OCI-LY1 (cell line): Measurements from ENCODE around the gene VRK1.
"Not testable (repeated sequence)": the region's sequence is repeated elsewhere in the genome, so short reads cannot be mapped to it uniquely, and the experiment has no call there.

Experiments used
- H2AFZ ChIP-seq: fragments of 200-600 bp; sonication (generic), shearing (Covaris generic); 2 replicates; pipeline ENCODE4 v1.6.0; 2014; ENCODE audit warnings: antibody characterized with exemption, mild to moderate bottlenecking, low read length
- H3F3A ChIP-seq: fragments of 200-600 bp; sonication (generic), shearing (Covaris generic); 2 replicates; pipeline ENCODE4 v1.6.0; 2014; ENCODE audit warnings: mild to moderate bottlenecking, antibody characterized with exemption, low read length, moderate library complexity; ENCODE audit not compliant: insufficient read depth
- H3K27ac ChIP-seq: fragments of 200-600 bp; sonication (generic); 2 replicates; pipeline ENCODE4 v1.5.1; 2014; ENCODE audit warnings: low read length, mixed run types, mild to moderate bottlenecking, low read depth; ENCODE audit not compliant: poor library complexity, severe bottlenecking
- H3K27me3 ChIP-seq: fragments of 200-600 bp; sonication (generic); 2 replicates; pipeline ENCODE4 v1.6.0; 2014; ENCODE audit warnings: antibody characterized with exemption, mild to moderate bottlenecking, low read length, moderate library complexity; ENCODE audit not compliant: insufficient read depth
- H3K36me3 ChIP-seq: fragments of 200-600 bp; sonication (generic); 2 replicates; pipeline ENCODE4 v1.6.1; 2014; ENCODE audit warnings: mild to moderate bottlenecking, antibody characterized with exemption, low read length, moderate library complexity, mixed read lengths; ENCODE audit not compliant: insufficient read depth
- H3K4me1 ChIP-seq: fragments of 200-600 bp; sonication (generic); 2 replicates; pipeline ENCODE4 v1.5.1; 2014; ENCODE audit warnings: mild to moderate bottlenecking, low read length, moderate library complexity; ENCODE audit not compliant: insufficient read depth, severe bottlenecking
- H3K4me2 ChIP-seq: fragments of 200-600 bp; sonication (generic), shearing (Covaris generic); 2 replicates; pipeline ENCODE4 v1.6.1; 2014; ENCODE audit warnings: low read length
- H3K4me3 ChIP-seq: fragments of 200-600 bp; sonication (generic); 2 replicates; pipeline ENCODE4 v1.5.1; 2014; ENCODE audit warnings: low read length, low read depth, mild to moderate bottlenecking, mixed read lengths; ENCODE audit not compliant: poor library complexity, severe bottlenecking
- H3K79me2 ChIP-seq: fragments of 200-600 bp; shearing (Covaris generic); 2 replicates; pipeline ENCODE4 v1.6.1; 2016; ENCODE audit warnings: mixed run types, low read length, mixed read lengths; ENCODE audit not compliant: insufficient read depth
- H3K9ac ChIP-seq: fragments of 200-600 bp; sonication (generic), shearing (Covaris generic); 2 replicates; pipeline ENCODE4 v1.6.1; 2014; ENCODE audit warnings: mild to moderate bottlenecking, low read length, mixed read lengths
- H3K9me2 ChIP-seq: fragments of 200-600 bp; sonication (generic), shearing (Covaris generic); 2 replicates; pipeline ENCODE4 v1.6.1; 2014; ENCODE audit warnings: low read depth, mild to moderate bottlenecking, low read length, mixed read lengths
- H3K9me3 ChIP-seq: fragments of 200-600 bp; shearing (Covaris generic); 2 replicates; pipeline ENCODE4 v1.6.1; 2014; ENCODE audit warnings: low read length, mixed read lengths
- H4K20me1 ChIP-seq: fragments of 200-600 bp; sonication (generic), shearing (Covaris generic); 2 replicates; pipeline ENCODE4 v1.6.0; 2016; ENCODE audit warnings: mild to moderate bottlenecking, low read length; ENCODE audit not compliant: insufficient read depth
- CTCF ChIP-seq: fragments of 200-600 bp; sonication (generic), shearing (Covaris generic); IDR thresholded peaks from 2 replicates; pipeline ENCODE4 v1.5.1; 2017; ENCODE audit warnings: mild to moderate bottlenecking, antibody characterized with exemption, low read length, moderate library complexity, mixed read lengths
- EZH2 ChIP-seq: fragments of 200-600 bp; sonication (generic), shearing (Covaris generic); IDR thresholded peaks from 2 replicates; pipeline ENCODE4 v1.8.0; 2017; ENCODE audit warnings: borderline replicate concordance, mixed run types, mild to moderate bottlenecking, antibody characterized with exemption, low read length, moderate library complexity, mixed read lengths

The VRK1 gene

GRCh38 chr14:96764012-96764411 is 33.2 kb upstream of the VRK1 start:
- H3K9me3 ChIP-seq: no peaks in the 10 kb centered on the region
- no peaks in the 10 kb centered on the region for H4K20me1 ChIP-seq
- H3K27ac ChIP-seq: no peak overlapping the region
- H3K4me3 ChIP-seq: no peak overlapping the region
- H3F3A ChIP-seq: no peaks in the 10 kb centered on the region
- TF ChIP-seq EZH2 (no peak), CTCF (no peak)
- no peaks in the 10 kb centered on the region for H3K9me2 ChIP-seq
- H3K79me2 ChIP-seq: no peaks in the 10 kb centered on the region
- no peak overlapping the region for H2AFZ ChIP-seq
- H3K36me3 ChIP-seq: no peaks in the 10 kb centered on the region
- no peak overlapping the region for H3K4me2 ChIP-seq
- H3K9ac ChIP-seq: no peak overlapping the region
- H3K27me3 ChIP-seq: no peaks in the 10 kb centered on the region
- H3K4me1 ChIP-seq: no peaks in the 10 kb centered on the region

GRCh38 chr14:96765205-96765604 is 32.0 kb upstream of the VRK1 start:
- H3K4me3 ChIP-seq, H3K4me1 ChIP-seq, H3K36me3 ChIP-seq, H3K79me2 ChIP-seq, H4K20me1 ChIP-seq, H3K9me3 ChIP-seq, H3F3A ChIP-seq, H3K4me2 ChIP-seq, H2AFZ ChIP-seq, H3K9me2 ChIP-seq, H3K9ac ChIP-seq, H3K27ac ChIP-seq, H3K27me3 ChIP-seq: not testable (repeated sequence)

- Histone ChIP-seq H3K4me2 (no peak overlapping the region), H3F3A (no peaks in the 10 kb centered on the region), H3K4me1 (no peaks in the 10 kb centered on the region), H3K27ac (no peak overlapping the region), H3K9me3 (no peaks in the 10 kb centered on the region), H3K27me3 (0 out of 2 replicates have a peak, but pooled peaks cover 3% of the 10 kb centered on the region), H3K4me3 (no peak overlapping the region), H3K36me3 (no peaks in the 10 kb centered on the region), H3K9me2 (no peaks in the 10 kb centered on the region), H3K79me2 (no peaks in the 10 kb centered on the region), H4K20me1 (no peaks in the 10 kb centered on the region), H3K9ac (no peak overlapping the region), H2AFZ (no peak overlapping the region)
- TF ChIP-seq CTCF (no peak), EZH2 (no peak)
Measured at GRCh38 chr14:96772929-96773328, 24.3 kb upstream of the VRK1 start.

- H3F3A ChIP-seq: no peaks in the 10 kb centered on the region
- H3K27ac ChIP-seq: no peak overlapping the region
- H3K4me2 ChIP-seq: no peak overlapping the region
- H4K20me1 ChIP-seq: no peaks in the 10 kb centered on the region
- TF ChIP-seq EZH2: no peak
- no peak for TF ChIP-seq CTCF
- H3K4me3 ChIP-seq: no peak overlapping the region
- H3K9me2 ChIP-seq: no peaks in the 10 kb centered on the region
- H2AFZ ChIP-seq: no peak overlapping the region
- H3K4me1 ChIP-seq: no peaks in the 10 kb centered on the region
- H3K79me2 ChIP-seq: no peaks in the 10 kb centered on the region
- H3K36me3 ChIP-seq: no peaks in the 10 kb centered on the region
- no peak overlapping the region for H3K9ac ChIP-seq
- H3K9me3 ChIP-seq: no peaks in the 10 kb centered on the region
- no peaks in the 10 kb centered on the region for H3K27me3 ChIP-seq
Measured at GRCh38 chr14:96776791-96777190, 20.4 kb upstream of the VRK1 start.
